Measurements from ENCODE around the gene TF. TPM values are rescaled to one million over a fixed set of nuclear protein-coding genes. Genes with fewer than 3 reads are reported as not detected.

Gene TF
- total RNA-seq, 1 donor from 2014 or later, result under 0.01 TPM

DNA sequence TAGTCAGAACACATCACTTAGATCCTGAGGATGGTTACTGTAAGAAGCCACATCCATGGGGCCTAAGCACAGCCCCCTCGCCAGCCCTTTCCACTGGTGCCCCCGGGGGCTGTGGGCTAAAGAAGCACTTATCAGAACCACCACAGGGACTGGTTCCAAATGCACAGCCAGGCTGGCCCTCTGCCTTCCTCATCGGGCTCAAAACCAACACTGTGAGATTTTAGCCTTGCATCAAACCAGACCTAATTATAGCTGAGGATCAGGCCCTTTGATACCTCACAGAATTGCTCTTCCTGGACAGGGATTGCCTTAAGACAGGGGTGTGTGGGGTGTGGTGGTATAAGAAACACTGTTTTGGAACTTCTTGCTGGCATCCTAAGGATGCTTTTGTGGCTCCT is 83.1 kb downstream of the TF start:
- H3K4me3 ChIP-seq (ENCODE audit: low read depth, low read length), result no peak overlapping the region
- no peak for DNase-seq (ENCODE audit: low read depth)
- TF ChIP-seq, protein P1, sequence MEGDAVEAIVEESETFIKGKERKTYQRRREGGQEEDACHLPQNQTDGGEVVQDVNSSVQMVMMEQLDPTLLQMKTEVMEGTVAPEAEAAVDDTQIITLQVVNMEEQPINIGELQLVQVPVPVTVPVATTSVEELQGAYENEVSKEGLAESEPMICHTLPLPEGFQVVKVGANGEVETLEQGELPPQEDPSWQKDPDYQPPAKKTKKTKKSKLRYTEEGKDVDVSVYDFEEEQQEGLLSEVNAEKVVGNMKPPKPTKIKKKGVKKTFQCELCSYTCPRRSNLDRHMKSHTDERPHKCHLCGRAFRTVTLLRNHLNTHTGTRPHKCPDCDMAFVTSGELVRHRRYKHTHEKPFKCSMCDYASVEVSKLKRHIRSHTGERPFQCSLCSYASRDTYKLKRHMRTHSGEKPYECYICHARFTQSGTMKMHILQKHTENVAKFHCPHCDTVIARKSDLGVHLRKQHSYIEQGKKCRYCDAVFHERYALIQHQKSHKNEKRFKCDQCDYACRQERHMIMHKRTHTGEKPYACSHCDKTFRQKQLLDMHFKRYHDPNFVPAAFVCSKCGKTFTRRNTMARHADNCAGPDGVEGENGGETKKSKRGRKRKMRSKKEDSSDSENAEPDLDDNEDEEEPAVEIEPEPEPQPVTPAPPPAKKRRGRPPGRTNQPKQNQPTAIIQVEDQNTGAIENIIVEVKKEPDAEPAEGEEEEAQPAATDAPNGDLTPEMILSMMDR (conservative IDR thresholded peaks at IDR 0.05; ENCODE audit: low read depth, low read length), result no peak

DNA sequence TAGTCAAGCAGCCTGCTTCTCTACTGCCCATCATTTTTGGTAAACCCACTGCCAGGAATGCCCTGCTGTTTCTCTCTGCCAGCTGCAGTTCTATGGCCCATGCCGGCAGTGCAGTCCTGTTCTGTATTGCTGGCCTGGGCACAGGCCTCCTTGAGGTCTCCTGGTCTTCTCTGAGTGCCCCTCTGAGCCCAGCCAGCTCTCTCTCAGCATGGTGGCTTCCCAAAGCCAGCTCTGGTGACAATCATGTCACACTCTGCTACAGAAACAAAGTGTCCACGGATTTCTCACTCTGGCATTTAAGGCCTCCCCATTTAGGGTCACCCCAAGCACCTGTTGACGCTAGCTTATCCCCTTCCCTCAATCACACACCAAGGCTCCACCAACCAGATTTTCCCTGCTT is 83.9 kb downstream of the TF start:
- no peak for DNase-seq (ENCODE audit: low read depth)
- TF ChIP-seq, protein P1 (conservative IDR thresholded peaks at IDR 0.05; ENCODE audit: low read depth, low read length), result no peak
- no peak overlapping the region for H3K4me3 ChIP-seq (ENCODE audit: low read depth, low read length)

DNA sequence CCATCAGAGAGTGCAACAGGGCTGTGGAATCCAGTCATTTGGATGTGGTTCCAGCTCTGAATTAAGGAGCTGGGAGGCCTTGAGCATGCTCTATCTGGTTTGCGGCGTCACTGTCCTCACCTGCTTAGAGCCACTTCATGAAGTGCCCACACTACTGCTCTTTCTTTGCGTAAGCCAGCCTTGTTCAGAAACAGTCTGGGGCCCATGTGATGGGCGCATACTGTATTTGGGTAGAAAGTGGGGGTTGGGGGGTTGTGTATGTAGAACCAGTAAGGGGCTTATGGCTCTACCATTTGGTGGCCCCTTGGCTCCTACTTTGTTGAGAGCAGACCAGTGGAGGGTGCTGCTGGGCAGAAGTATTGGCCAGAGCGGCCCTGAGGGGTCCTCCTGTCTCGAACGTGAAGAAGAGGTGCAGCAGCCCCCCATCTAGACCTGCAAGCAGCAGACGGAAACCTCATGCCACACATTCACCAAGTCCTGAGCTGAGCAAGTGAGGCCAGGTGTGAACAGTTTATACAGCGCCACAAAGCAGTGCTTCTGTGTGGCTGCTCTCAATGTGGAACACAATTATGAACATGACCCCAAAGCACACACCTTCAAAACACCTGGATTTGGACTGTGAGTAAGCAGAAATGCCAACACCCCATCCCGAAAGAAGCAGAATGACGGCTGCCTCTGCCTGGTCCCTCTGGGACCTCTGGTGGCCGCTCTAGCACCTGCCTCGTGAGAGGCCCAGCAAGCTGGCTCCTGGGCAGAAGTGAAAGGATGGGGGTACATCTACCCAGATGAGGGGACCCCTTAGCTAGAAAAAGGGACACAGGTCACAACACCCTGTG is 86.0 kb downstream of the TF start:
- TF ChIP-seq, protein P1 (conservative IDR thresholded peaks at IDR 0.05; ENCODE audit: low read depth, low read length), result no peak
- no peak for DNase-seq (ENCODE audit: low read depth)

DNA sequence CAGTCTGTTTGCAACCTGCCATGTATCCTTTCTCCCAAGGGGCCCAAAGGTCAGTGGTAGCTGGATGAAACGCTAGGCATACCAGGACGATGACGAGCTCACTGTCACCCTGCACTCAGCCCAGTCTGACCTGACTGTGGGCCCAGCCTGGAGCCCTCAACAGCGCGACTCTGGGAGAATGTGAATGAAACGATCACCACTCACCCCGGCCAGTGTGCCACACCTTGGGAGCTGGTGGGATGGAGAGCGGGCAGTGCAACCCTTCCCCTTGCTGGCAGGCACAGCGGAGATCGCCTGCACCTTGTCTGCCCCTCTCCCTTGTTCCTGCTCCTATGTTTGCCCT is 86.6 kb downstream of the TF start:
- TF ChIP-seq, protein P1 (conservative IDR thresholded peaks at IDR 0.05; ENCODE audit: low read depth, low read length), result no peak
- no peak overlapping the region for H3K4me3 ChIP-seq (ENCODE audit: low read depth, low read length)
- DNase-seq (ENCODE audit: low read depth), result no peak

More for the DNA sequence above, 86.0 kb downstream of the TF start:
- no peak overlapping the region for H3K4me3 ChIP-seq (ENCODE audit: low read depth, low read length)

DNA sequence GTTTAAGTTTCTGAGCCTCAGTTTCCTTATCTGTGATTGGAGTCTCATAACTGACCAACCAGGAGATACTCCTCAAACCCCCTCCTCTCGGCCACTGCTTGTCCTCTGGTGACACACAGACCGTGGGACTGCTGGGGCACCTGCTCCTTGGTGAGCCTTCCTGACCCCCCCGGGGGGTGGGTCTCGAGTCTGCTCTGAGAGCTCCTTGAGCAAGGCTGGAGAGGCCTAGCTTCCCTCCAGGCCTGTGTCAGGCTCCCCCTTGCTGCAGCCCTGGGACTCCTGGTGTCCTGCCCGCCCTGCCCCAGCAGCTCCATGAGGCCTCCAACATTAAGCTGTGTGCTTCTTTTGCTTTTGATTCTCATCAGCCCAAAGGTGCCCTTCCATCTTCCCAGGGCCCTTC is 87.1 kb downstream of the TF start:
- no peak for DNase-seq (ENCODE audit: low read depth)
- H3K4me3 ChIP-seq (ENCODE audit: low read depth, low read length), result no peak overlapping the region
- TF ChIP-seq, protein P1 (conservative IDR thresholded peaks at IDR 0.05; ENCODE audit: low read depth, low read length), result no peak

DNA sequence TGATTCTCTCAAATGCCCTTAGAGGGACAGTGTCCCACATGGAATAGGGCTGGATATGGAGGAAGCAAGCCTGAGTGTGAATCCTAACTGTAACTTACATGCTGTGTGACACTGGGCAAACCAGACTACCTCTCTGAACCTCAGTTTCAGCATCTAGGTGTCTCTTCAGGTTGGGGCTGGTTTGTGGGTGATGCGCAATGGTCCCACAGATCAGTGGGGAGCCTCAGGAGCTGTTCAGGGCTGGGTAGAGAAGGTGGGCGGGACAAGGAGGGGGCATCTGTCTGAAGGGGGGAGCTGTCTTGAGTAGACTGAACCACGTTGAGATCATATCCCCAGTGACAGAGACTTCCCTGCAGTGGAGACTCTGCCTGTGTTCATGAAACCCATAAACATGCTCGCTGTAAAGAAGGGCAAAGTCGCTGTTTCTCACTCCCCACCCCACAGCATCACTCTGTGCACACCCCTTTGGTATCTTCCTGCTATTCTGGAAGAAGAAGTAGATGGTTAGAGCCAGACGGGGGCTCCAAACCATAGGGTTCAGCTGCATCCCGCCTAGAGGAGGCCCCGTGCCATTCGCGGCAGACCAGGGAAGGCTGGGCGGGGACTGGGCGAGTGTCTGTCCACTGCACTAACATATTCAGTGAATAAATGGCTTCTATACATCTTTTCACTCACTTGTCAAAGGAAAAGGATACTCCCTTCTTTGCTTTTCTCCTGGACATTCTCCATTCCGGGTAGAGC is 87.9 kb downstream of the TF start:
- DNase-seq (ENCODE audit: low read depth), result no peak
- TF ChIP-seq, protein P1 (conservative IDR thresholded peaks at IDR 0.05; ENCODE audit: low read depth, low read length), result no peak
- no peak overlapping the region for H3K4me3 ChIP-seq (ENCODE audit: low read depth, low read length)

All from epithelial cell of proximal tubule (primary cell).